Astrocyte of the spinal cord (primary cell): Measurements from ENCODE around the gene ITCH.
A peak's percentile ranks its signal among the peaks of the same experiment; 100 is the strongest.

ENCODE experiments used
- DNase-seq: peaks from one replicate; pipeline ENCODE4 v3.0.0; 2011; ENCODE audit warnings: low read depth, low spot score
- H3K4me3 ChIP-seq: 2 replicates; pipeline ENCODE4 v1.5.1; 2011; ENCODE audit warnings: low read depth, mild to moderate bottlenecking, low read length, moderate library complexity
- CTCF ChIP-seq: IDR thresholded peaks from 2 replicates; pipeline ENCODE4 v1.5.1; 2012; ENCODE audit warnings: low read depth, mild to moderate bottlenecking, low read length, inconsistent platforms
- in situ Hi-C: cut with HindIII; loops from 2 replicates; pipeline ENCODE4 v1.10.0; 2017; ENCODE audit warnings: low sequenced_read_pairs

ITCH gene

DNA sequence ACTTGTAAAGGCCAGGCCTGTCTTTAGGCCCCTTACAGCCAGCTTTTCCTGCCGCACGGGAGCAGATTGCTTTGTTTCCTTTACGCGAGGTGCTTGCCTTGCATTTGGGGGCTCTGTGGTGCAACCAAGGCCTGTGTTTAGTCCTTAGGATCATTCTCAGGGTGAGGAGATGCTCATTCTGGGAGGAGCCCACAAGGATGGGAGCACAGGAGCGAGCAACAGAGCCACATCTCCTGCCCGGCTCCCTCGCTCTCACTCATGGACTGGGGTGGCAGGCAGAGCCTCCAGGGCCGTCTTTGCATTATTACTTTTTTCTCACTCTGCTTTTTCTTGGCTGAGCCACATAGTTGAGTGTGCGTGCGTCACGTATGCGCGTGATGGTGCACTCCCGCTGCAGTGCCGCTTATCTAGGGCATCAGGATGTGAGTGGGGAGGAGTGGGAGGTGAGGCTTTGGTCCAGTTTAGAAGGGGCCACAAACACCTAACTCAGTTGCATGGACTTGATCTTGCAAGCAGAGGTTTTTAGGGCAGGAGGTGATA lies 172.3 kb downstream of the ITCH start:
- in situ Hi-C loops = no loop called here
- no peak for DNase-seq
- TF ChIP-seq CTCF = no peak
- no peak overlapping the region for H3K4me3 ChIP-seq

DNA sequence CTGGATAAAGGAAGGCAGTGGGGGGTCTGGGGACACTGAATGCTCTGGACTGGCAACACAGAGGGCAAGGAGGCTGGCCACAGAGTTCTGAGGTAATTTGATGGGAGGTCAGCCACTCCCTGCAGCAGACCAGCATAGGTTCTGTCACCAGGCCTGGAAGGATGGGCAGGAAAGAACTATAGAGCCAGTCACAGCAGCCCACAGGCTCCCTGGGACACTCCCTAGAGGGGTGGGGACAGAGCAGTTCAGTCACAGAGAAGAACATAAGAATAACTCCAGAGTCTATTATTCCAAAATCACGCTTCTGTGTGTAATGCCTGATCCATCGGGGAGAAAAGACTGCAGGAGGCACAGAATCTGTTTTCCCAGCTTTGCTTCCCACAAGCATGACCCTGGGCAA lies 172.8 kb downstream of the ITCH start:
- DNase-seq = no peak
- no peak for TF ChIP-seq CTCF
- in situ Hi-C loops = no loop called here
- H3K4me3 ChIP-seq = no peak overlapping the region

DNA sequence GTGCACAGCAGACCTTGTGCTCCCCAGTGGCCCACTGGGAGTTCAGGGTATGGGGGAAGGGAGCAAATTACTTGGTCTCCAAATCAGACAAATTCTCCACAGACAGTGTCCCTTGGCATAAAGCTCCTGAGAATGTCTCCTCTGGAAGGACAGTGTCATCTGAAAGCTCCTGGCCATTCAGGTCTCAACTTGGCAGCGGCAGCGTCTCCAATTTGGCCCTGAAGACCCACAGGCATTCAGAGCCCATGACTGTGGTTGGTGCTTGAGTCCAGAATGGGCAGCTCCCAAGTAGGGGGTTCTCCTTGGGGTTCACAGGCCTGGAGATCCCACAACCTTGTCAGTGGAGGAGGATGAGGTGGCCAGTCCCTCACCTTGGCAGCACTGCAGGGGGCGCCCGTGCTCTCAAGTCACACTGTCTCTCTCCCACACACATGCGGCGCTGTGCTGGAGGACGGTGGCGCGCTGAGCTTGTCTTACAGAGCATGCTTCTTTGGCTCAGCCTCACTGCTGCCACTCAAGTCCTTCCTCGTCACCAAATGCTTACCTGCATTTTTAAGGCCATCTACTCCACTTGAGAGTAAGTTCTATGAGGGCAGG lies 173.8 kb downstream of the ITCH start:
- DNase-seq = no peak
- TF ChIP-seq CTCF = peak; percentile 41
- no peak overlapping the region for H3K4me3 ChIP-seq
- in situ Hi-C loops = no loop called here

DNA sequence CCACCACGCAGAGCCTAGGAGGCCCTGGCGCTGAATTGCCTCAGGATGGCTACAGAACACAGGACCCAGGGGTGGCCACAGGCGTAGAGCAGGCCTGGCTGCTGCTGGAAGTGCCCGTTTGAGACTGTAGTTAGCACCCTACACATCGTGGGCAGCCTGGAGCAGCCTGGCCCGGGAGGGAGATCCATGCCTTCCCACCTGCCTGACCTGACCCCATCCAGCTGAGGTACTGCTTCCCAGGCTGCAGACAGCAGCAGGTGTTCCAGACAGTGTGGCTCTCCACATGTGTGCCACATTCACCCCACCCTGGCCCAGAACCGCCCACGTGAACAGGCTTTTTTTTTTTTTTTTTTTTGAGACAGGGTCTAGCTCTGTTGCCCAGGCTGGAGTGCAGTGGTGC lies 174.6 kb downstream of the ITCH start:
- in situ Hi-C loops = no loop called here
- no peak for TF ChIP-seq CTCF
- DNase-seq = no peak
- no peak overlapping the region for H3K4me3 ChIP-seq

DNA sequence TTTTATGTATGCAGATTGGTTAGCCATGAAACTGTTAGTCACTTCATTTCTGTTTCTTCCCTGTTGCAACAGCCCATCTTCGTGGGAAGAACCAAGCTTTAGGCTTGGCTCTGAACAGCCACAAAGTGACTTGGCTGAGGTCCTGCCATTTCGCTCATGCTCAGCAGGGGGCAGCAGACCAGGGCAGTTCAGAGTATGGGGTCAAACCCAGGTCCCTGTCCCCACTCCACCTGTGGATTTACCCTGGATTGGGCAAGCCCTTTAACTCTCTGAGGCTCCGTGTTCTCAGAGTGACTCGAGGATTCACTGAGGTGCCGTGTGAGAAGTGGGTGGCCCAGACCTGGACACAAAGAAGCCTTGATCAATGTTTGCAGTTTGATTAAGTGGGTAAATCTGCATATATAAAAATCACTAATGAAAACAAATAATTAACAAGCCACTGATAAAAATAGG lies 175.6 kb downstream of the ITCH start:
- DNase-seq = peak; percentile 31
- TF ChIP-seq CTCF = peak; percentile 88
- in situ Hi-C loops = no loop called here
- no peak overlapping the region for H3K4me3 ChIP-seq

GRCh38 chr20:34539756-34540155 lies 176.7 kb downstream of the ITCH start:
- TF ChIP-seq CTCF = no peak
- no peak overlapping the region for H3K4me3 ChIP-seq
- in situ Hi-C loops = no loop called here

More at GRCh38 chr20:34539756-34540155, 176.7 kb downstream of the ITCH start:
- DNase-seq = no peak
